T follicular helper cell (primary cell): ENCODE measurements around the gene TREH.

Source experiments
- DNase-seq: peaks from one replicate; pipeline ENCODE4 v3.0.0-alpha.2; 2020; ENCODE audit warnings: low read depth

The TREH gene

GRCh38 chr11:118646393-118646792 lies 33.1 kb downstream of the TREH start:
- DNase-seq, result no peak

GRCh38 chr11:118645066-118645715 lies 34.3 kb downstream of the TREH start:
- no peak for DNase-seq

DNA sequence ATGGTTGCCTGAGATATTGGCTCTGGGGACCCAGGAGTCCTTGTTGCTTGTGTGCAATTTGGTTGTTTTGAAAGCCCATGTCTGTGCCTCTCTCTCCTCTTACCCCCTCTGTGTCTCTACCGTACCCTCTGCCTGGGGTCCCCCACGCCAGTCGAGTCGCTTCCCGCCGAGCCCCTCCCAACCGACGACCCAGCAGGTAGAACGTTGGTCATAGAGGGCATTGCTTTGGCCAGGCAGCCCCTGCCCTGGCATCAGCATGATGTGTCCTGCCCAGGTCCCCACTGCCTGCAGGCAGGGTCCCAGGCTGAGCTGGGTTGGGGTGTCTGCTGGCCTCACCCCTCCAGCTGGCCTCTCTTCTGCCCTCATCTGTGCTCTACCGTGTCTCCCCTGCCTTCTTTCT lies 35.0 kb downstream of the TREH start:
- DNase-seq, result no peak

DNA sequence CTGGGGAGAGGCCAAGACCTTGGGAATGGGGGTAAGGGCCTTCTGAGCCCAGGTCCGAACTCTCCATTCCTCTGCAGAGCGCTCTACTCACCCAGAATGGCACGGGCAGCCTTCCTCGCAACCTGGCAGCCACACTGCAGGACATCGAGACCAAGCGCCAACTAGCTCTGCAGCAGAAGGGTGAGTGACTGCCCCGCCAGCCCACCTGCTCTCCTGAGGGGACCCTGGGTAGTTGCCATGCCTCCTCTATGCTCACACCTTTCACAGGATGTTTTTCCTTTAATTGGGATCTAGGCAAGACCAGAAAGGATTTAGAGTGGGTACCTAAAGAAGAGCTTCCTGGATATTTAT lies 35.5 kb downstream of the TREH start:
- no peak for DNase-seq

DNA sequence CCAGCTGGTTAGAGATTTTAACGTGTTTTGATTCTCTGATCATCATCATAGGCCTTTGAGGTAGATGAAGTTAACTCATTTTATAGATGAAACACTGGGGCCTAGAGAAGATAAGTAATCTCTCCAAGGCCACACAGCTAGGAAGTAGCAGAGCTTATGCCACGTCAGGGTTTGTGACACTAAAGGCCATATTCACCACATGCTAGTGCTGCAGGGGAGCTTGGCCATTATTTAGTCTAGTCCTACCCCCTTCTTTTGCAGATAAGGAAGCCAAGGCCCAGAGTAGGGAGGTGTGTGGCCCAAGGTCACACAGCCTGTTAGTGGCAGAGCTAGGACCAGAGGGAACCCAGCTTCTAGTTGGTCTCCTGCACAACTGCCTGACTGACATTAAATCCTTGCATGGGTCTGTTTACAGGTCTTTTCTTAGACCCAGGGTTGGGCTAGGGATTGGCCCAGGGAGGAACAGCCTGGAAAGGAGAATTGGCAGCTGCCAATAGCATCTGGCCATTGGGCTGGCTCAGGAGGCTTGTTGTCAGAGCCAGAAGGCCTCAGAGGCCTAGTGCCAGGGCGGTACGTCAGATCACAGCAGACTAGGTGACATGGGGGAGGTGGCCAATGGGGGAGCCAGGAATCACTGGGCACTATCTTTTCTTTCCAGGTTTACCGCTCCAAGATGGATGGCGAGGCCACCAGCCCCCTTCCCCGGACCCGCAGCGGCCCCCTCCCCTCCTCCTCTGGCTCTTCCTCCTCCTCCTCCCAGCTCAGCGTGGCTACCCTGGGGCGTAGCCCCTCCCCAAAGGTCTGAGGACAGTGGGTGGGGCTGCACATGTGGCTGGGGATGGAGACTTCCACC lies 36.1 kb downstream of the TREH start:
- no peak for DNase-seq

GRCh38 chr11:118641397-118642019 lies 37.9 kb downstream of the TREH start:
- DNase-seq, result no peak

GRCh38 chr11:118640332-118641154 lies 38.9 kb downstream of the TREH start:
- DNase-seq, result no peak

GRCh38 chr11:118639899-118640298 lies 39.6 kb downstream of the TREH start:
- DNase-seq, result no peak

DNA sequence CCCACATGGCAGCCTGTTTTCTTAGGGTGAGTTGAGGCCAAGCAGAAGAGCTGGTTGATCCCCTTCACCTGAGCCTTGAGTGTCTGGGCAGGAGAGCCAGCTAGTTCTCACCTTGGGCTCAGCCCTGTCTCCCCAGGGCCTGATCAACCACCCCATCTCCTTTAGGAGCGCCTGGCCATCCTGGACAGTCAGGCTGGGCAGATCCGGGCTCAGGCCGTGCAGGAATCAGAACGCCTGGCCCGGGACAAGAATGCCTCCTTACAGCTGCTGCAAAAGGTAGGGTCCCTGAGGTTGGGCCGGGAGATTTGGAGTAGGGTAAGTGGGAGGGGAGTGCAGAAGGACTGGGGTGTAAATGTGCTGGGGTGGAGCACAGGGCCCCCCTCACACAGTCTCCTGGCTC lies 40.7 kb downstream of the TREH start:
- no peak for DNase-seq

DNA sequence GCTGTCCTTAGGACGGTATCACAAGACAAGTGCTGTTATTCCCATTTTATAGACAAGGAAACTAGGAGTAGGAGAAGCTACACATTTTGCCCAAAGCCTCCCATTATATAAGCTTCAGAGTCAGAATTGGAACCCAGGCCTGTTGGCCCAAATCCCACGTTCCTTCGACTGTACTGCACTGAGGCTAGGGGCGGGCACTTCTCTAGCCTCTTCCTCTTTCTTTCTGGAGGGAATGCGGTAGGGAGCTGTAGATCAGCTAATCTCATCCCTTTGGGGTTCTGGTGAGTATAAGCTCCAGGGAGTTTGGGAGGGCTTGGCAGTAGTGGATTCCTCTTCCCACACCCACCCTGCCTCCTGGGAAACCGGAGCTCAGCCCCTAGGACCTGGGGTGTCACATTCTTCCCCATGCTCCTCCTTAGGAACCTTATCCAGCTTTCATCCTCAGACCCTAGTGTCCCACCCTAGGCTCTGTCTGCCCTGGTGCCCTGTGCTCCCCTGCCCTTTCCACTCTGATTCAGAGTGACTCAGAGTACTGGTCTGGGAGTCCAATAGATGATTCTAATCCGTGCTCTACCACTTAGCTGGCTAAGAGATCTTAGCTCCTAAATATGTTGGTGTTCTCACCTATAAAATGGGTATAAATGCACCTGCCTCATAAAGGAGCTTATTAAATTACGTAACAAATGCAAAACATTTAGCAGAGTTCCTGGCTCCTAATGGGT lies 42.7 kb downstream of the TREH start:
- DNase-seq, result no peak

- DNase-seq, result no peak
Observed at GRCh38 chr11:118635642-118636041, 43.8 kb downstream of the TREH start.

DNA sequence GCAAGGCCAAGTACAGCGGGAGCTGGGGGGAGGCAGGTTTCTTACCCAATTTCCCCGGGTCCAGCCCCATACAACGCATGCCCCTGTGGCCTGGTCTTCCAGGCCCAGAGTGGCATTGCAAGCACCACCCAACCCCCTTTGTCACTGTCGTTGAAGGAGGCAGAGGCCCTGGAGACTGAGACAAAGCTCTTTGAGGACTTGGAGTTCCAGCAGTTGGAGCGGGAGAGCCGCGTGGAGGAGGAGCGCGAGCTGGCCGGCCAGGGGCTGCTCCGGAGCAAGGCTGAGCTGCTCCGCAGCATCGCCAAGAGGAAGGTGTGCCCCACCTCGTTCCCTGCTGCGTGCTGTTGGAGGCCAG lies 44.2 kb downstream of the TREH start:
- no peak for DNase-seq

GRCh38 chr11:118634431-118635236 lies 44.8 kb downstream of the TREH start:
- DNase-seq, result no peak

DNA sequence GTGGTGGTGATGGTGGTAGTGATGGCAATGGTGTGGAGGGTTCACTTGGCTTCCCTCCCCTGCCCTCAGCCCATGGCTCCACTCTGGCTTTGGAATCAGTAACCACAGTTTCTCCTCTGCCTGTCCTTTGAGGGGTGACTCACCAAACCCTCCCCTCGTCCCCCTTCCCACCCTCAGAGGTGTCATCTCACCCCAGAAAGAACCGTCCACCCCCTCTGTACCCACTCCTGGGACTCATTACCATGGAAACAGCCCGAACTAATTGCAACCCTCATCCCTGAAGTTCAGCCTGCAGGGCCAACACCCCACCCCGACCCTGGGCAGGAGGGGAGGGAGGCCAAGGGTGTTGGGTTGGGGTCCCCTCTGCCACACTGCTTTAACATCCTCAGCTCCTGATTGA lies 45.5 kb downstream of the TREH start:
- no peak for DNase-seq

DNA sequence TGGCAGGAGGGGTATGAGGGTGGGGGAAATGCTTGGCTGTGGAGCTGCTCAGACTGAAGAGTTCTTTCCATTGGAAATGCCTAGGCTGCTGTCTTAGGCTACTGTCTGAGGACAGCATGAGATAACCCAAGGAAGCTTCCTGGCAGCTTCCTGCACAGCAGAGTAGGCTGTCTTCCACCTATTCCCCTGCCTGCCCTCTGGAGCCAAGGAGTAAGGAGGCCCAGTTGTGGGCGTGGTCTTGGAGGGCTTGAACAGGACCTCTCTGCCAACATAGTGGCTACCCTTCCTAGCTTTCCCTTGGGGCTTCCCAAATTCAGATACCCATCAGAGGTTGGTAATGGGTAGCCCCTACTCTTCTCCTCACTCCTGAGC lies 46.1 kb downstream of the TREH start:
- no peak for DNase-seq

DNA sequence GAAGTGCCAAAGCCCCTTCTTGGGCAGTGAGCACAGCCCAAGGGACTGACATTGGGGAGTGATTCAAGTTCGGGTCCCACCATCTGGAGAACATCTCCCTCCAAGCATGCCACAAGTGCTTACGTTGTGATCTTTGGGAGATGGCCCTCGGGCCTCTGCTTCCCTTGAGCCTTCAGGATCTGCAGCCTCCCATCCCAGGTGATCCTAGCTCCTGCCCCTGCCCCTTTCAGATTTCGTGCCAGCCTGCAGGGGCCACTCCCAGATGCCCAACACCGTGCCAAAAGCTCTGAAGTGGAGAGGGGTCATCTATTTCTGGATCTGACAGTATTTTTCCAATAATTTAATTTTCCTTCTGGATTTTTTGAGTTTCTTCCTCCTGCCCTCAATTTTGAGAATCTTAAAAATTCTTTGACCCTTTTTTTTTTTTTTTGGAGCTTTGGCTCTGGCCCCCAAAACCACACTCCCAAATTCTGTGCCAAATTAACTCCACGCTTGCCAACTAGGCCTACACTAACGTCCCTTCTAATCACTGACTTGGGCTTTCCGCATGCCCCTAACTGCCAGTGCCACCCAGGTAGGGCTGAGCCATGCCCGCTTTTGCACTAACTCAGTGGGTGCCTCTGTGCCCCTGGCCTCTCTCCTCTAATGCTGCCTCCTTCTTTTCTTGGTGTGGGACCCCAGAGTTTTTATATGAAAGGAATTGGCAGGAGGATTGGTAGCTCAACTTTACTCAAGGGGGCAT lies 46.7 kb downstream of the TREH start:
- no peak for DNase-seq

- DNase-seq, result no peak
Observed at GRCh38 chr11:118631142-118631909, 48.1 kb downstream of the TREH start.

- no peak for DNase-seq
Observed at GRCh38 chr11:118629761-118630661, 49.4 kb downstream of the TREH start.
